ENCODE data around the gene ST6GALNAC5. TPM values are rescaled to one million over a fixed set of nuclear protein-coding genes. Genes with fewer than 3 reads are reported as not detected.

The ST6GALNAC5 gene
- total and polyA plus RNA-seq, 2 experiments from 2014 or later = 4.1 to 19.2 TPM

- no peak overlapping the region for H3K27ac Mint-ChIP-seq
- DNase-seq (ENCODE audit: low spot score) (peak; percentile 69), ATAC-seq (peak; percentile 98)
- H4K20me1 ChIP-seq (replicated peaks; ENCODE audit: insufficient read depth) = no peaks in the 10 kb centered on the region
- peaks cover 38% of the 10 kb centered on the region for H3K4me1 ChIP-seq (ENCODE audit: insufficient read depth)
- H3K9me3 Mint-ChIP-seq = no peaks in the 10 kb centered on the region
- H3K4me3 ChIP-seq = no peak overlapping the region
- H3K4me2 ChIP-seq = peak overlapping the region; percentile 11
- H3K27ac ChIP-seq (ENCODE audit: low read depth) = no peak overlapping the region
- H3K36me3 ChIP-seq (ENCODE audit: insufficient read depth) = no peaks in the 10 kb centered on the region
- H3K4me1 Mint-ChIP-seq = peaks cover 31% of the 10 kb centered on the region
- H3K9me2 ChIP-seq (ENCODE audit: insufficient read depth) = no peaks in the 10 kb centered on the region
- H3K4me3 Mint-ChIP-seq = peak overlapping the region; percentile 20; the same call in 1 of the 3 replicates
- peaks cover 21% of the 10 kb centered on the region; the same call in 1 of the 2 replicates for H3K27me3 ChIP-seq (ENCODE audit: insufficient read depth)
- H3F3A ChIP-seq (replicated peaks; ENCODE audit: low read depth) = no peaks in the 10 kb centered on the region
- no peaks in the 10 kb centered on the region for H3K36me3 Mint-ChIP-seq (ENCODE audit: low read depth)
- TF ChIP-seq NANOG (IDR thresholded peaks at IDR 0.05; ENCODE audit: borderline replicate concordance) (0 out of 2 replicates have a peak, but pooled peaks have one; percentile 3), EZH2 (IDR thresholded peaks at IDR 0.05; ENCODE audit: low read depth, unreplicated experiment) (no peak), ZNF331 (CRISPR knock-in tag; IDR thresholded peaks at IDR 0.05; ENCODE audit: low read depth) (no peak)
- H2AFZ ChIP-seq = no peak overlapping the region
- peaks cover 2% of the 10 kb centered on the region for H3K27me3 Mint-ChIP-seq (ENCODE audit: insufficient read depth, low read depth, poor library complexity)
- no peaks in the 10 kb centered on the region for H3K79me2 ChIP-seq (replicated peaks; ENCODE audit: insufficient read depth)
Measured at GRCh38 chr1:76854255-76854654, 13.0 kb upstream of the ST6GALNAC5 start.

GRCh38 chr1:76856104-76856503 lies 11.2 kb upstream of the ST6GALNAC5 start:
- no peak overlapping the region for H3K4me3 Mint-ChIP-seq
- no peaks in the 10 kb centered on the region for H3K9me2 ChIP-seq (ENCODE audit: insufficient read depth)
- H3K36me3 Mint-ChIP-seq (ENCODE audit: low read depth) = no peaks in the 10 kb centered on the region
- H3K36me3 ChIP-seq (ENCODE audit: insufficient read depth) = no peaks in the 10 kb centered on the region
- H3K27me3 ChIP-seq (ENCODE audit: insufficient read depth) = peaks cover 21% of the 10 kb centered on the region; the same call in 1 of the 2 replicates
- H3K4me2 ChIP-seq = no peak overlapping the region
- no peak overlapping the region for H2AFZ ChIP-seq
- no peaks in the 10 kb centered on the region for H4K20me1 ChIP-seq (replicated peaks; ENCODE audit: insufficient read depth)
- H3K27ac ChIP-seq (ENCODE audit: low read depth) = no peak overlapping the region
- H3K4me1 Mint-ChIP-seq = peaks cover 31% of the 10 kb centered on the region
- no peak for ATAC-seq
- H3K27me3 Mint-ChIP-seq (ENCODE audit: insufficient read depth, low read depth, poor library complexity) = peaks cover 2% of the 10 kb centered on the region
- H3F3A ChIP-seq (replicated peaks; ENCODE audit: low read depth) = no peaks in the 10 kb centered on the region
- DNase-seq (ENCODE audit: low spot score) = no peak
- no peak overlapping the region for H3K4me3 ChIP-seq
- H3K79me2 ChIP-seq (replicated peaks; ENCODE audit: insufficient read depth) = no peaks in the 10 kb centered on the region
- H3K9me3 Mint-ChIP-seq = no peaks in the 10 kb centered on the region
- peaks cover 38% of the 10 kb centered on the region for H3K4me1 ChIP-seq (ENCODE audit: insufficient read depth)
- no peak overlapping the region for H3K27ac Mint-ChIP-seq
- no peak for TF ChIP-seq REST (IDR thresholded peaks at IDR 0.05; ENCODE audit: unreplicated experiment)
- TF ChIP-seq ZNF331 (CRISPR knock-in tag; IDR thresholded peaks at IDR 0.05; ENCODE audit: low read depth) = no peak
- TF ChIP-seq ZNF114 (CRISPR knock-in tag; IDR thresholded peaks at IDR 0.05) = no peak
- no peak for TF ChIP-seq POLR2AphosphoS5 (IDR thresholded peaks at IDR 0.05; ENCODE audit: low read depth)
- no peak for TF ChIP-seq EZH2phosphoT487 (IDR thresholded peaks at IDR 0.05; ENCODE audit: unreplicated experiment)
- TF ChIP-seq ZNF462 (CRISPR knock-in tag; IDR thresholded peaks at IDR 0.05) = no peak
- no peak for TF ChIP-seq NANOG (IDR thresholded peaks at IDR 0.05; ENCODE audit: borderline replicate concordance)
- TF ChIP-seq JUNB (IDR thresholded peaks at IDR 0.05; ENCODE audit: unreplicated experiment) = no peak
- TF ChIP-seq ETS1 (IDR thresholded peaks at IDR 0.05) = no peak
- TF ChIP-seq CREB1 (CRISPR knock-in tag; IDR thresholded peaks at IDR 0.05; ENCODE audit: low read depth) = no peak
